ENCODE data around the gene DYNC1I1.
"Not testable (repeated sequence)": the region's sequence is repeated elsewhere in the genome, so short reads cannot be mapped to it uniquely, and the experiment has no call there.

Gene DYNC1I1

GRCh38 chr7:95927756-95928155 is 155.4 kb downstream of the DYNC1I1 start:
- H3K4me1 Mint-ChIP-seq (ENCODE audit: low read depth), result no peaks in the 10 kb centered on the region
- no peak overlapping the region for H3K27ac Mint-ChIP-seq
- H3K4me3 Mint-ChIP-seq, result no peak overlapping the region
- H3K27me3 Mint-ChIP-seq, result peaks cover 15% of the 10 kb centered on the region
- no peaks in the 10 kb centered on the region for H3K36me3 Mint-ChIP-seq (ENCODE audit: low read depth)
- H3K9me3 Mint-ChIP-seq, result no peaks in the 10 kb centered on the region

- Mint-ChIP-seq H3K36me3 (ENCODE audit: low read depth) (no peaks in the 10 kb centered on the region), H3K4me3 (no peak overlapping the region), H3K9me3 (no peaks in the 10 kb centered on the region), H3K4me1 (ENCODE audit: low read depth) (no peaks in the 10 kb centered on the region), H3K27me3 (peaks cover 15% of the 10 kb centered on the region), H3K27ac (no peak overlapping the region)
These were observed 157.4 kb downstream of the DYNC1I1 start for GRCh38 chr7:95929710-95930280.

- H3K4me1 Mint-ChIP-seq (ENCODE audit: low read depth), result no peaks in the 10 kb centered on the region
- H3K4me3 Mint-ChIP-seq, result no peak overlapping the region
- H3K27ac Mint-ChIP-seq, result no peak overlapping the region
- H3K27me3 Mint-ChIP-seq, result peaks cover 18% of the 10 kb centered on the region
- no peaks in the 10 kb centered on the region for H3K36me3 Mint-ChIP-seq (ENCODE audit: low read depth)
- no peaks in the 10 kb centered on the region for H3K9me3 Mint-ChIP-seq
These were observed 159.3 kb downstream of the DYNC1I1 start for GRCh38 chr7:95931460-95932232.

DNA sequence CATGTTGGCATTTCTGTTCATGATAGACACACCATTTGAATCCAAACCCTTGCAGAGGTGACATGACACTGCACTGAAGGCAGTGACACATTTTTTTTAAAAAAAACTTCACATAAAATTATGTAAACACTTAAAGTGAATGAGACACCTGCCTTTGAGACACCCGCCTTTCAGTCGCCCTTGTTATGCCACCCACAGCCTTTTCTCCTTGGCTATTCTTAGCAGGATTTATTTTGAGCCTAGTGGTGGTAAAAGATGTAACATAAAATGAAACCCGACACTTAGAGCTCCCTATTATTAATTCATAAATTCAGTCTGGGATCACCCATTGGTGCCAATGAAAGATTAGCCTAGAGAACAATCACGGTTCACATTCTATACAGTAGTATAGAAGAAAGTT is 161.3 kb downstream of the DYNC1I1 start:
- H3K4me3 Mint-ChIP-seq, result no peak overlapping the region
- no peaks in the 10 kb centered on the region for H3K4me1 Mint-ChIP-seq (ENCODE audit: low read depth)
- H3K9me3 Mint-ChIP-seq, result no peaks in the 10 kb centered on the region
- no peak overlapping the region for H3K27ac Mint-ChIP-seq
- no peaks in the 10 kb centered on the region for H3K36me3 Mint-ChIP-seq (ENCODE audit: low read depth)
- peaks cover 17% of the 10 kb centered on the region for H3K27me3 Mint-ChIP-seq

GRCh38 chr7:95944867-95945266 is 172.5 kb downstream of the DYNC1I1 start:
- H3K4me3 Mint-ChIP-seq; H3K36me3 Mint-ChIP-seq (ENCODE audit: low read depth); H3K27ac Mint-ChIP-seq; H3K4me1 Mint-ChIP-seq (ENCODE audit: low read depth); H3K27me3 Mint-ChIP-seq; H3K9me3 Mint-ChIP-seq: not testable (repeated sequence)

GRCh38 chr7:95950698-95951097 is 178.3 kb downstream of the DYNC1I1 start:
- H3K36me3 Mint-ChIP-seq (ENCODE audit: low read depth), result no peaks in the 10 kb centered on the region
- no peak overlapping the region for H3K4me3 Mint-ChIP-seq
- no peak overlapping the region for H3K27ac Mint-ChIP-seq
- no peaks in the 10 kb centered on the region for H3K4me1 Mint-ChIP-seq (ENCODE audit: low read depth)
- peaks cover 4% of the 10 kb centered on the region for H3K27me3 Mint-ChIP-seq
- H3K9me3 Mint-ChIP-seq, result no peaks in the 10 kb centered on the region

DNA sequence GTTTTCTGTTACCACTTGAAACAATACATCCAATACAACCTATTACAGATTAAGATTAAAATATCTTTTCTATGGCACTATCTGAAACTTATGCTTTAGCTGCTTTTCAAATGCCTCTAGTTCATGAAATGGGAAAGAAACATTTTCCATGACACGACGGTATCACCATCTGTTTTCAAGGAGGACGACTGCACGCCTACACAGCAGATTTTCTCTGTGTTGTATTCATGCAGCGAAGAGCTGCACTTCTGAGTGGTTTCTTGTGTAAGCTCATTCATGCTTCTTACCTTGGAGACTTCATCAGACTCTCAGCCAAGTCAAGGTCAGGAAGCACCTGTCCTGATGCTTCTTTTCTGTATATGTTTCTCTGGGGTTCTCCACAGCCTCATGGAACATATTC is 179.2 kb downstream of the DYNC1I1 start:
- no peak overlapping the region for H3K27ac Mint-ChIP-seq
- H3K4me1 Mint-ChIP-seq (ENCODE audit: low read depth), result no peaks in the 10 kb centered on the region
- no peaks in the 10 kb centered on the region for H3K9me3 Mint-ChIP-seq
- H3K27me3 Mint-ChIP-seq, result peaks cover 4% of the 10 kb centered on the region
- H3K36me3 Mint-ChIP-seq (ENCODE audit: low read depth), result no peaks in the 10 kb centered on the region
- H3K4me3 Mint-ChIP-seq, result no peak overlapping the region

- no peak overlapping the region for H3K4me3 Mint-ChIP-seq
- H3K27ac Mint-ChIP-seq, result no peak overlapping the region
- no peaks in the 10 kb centered on the region for H3K36me3 Mint-ChIP-seq (ENCODE audit: low read depth)
- H3K9me3 Mint-ChIP-seq, result no peaks in the 10 kb centered on the region
- peaks cover 4% of the 10 kb centered on the region for H3K27me3 Mint-ChIP-seq
- H3K4me1 Mint-ChIP-seq (ENCODE audit: low read depth), result no peaks in the 10 kb centered on the region
These were observed 179.8 kb downstream of the DYNC1I1 start for GRCh38 chr7:95951997-95952795.

DNA sequence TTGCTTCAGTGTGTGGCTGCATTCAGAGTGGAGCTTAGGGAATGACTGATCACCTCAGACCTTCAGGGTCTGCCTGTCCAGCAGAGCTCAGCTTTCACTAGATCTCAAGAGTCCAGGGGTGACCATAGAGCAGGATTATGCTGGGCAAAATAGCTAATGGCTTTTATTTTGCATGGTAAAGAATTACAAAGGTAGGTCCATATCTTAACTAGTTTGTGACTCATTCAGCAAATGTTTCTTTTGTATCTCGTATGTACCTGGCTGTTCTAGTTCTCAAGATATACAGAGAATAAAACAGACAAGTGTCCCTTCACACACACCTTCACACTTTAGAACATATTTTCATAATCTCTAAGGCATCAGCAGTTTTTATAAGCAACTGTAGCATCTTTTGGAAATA is 180.5 kb downstream of the DYNC1I1 start:
- H3K9me3 Mint-ChIP-seq, result no peaks in the 10 kb centered on the region
- H3K4me1 Mint-ChIP-seq (ENCODE audit: low read depth), result no peaks in the 10 kb centered on the region
- no peak overlapping the region for H3K4me3 Mint-ChIP-seq
- H3K27ac Mint-ChIP-seq, result no peak overlapping the region
- peaks cover 4% of the 10 kb centered on the region for H3K27me3 Mint-ChIP-seq
- H3K36me3 Mint-ChIP-seq (ENCODE audit: low read depth), result no peaks in the 10 kb centered on the region

DNA sequence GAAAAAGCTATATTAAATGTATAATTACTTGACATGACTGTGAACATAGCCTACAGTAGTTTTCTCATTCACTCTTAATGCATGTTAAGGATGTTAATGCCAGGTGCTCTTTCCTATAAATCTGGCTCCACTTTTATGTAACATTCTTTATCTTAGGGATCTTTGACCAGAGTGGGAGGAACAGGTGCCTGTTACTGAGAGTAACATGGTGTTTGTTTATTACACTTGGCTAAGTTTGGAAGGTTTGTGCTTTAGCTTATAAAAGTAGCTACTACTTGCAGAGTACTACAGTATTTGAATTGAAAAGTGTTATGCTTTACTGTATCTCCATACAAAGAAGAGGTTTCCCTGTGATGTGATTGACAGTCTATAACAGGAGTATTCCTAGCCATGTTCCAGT is 183.4 kb downstream of the DYNC1I1 start:
- Mint-ChIP-seq H3K9me3 (no peaks in the 10 kb centered on the region), H3K4me1 (ENCODE audit: low read depth) (no peaks in the 10 kb centered on the region), H3K4me3 (no peak overlapping the region), H3K27ac (no peak overlapping the region), H3K27me3 (peaks cover 4% of the 10 kb centered on the region), H3K36me3 (ENCODE audit: low read depth) (no peaks in the 10 kb centered on the region)

DNA sequence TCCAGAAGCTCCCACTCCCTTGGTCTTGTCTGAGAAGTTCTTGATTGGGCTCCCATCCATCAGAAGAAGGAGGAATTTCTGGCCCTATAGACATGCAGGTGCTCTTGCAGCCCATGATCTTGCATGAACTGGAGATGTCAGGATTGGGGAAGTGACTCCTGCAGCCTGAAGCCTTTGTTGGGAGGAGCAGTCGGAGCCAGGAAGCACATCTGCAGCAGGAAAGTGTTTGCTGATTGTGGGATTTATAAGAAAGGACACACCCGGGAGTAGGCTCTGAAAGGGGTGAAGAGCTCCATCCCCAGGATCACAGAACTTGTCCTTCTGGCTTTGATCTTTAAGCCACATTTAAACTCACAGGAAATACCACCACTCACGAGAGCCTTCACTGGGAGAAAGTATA is 185.2 kb downstream of the DYNC1I1 start:
- no peaks in the 10 kb centered on the region for H3K36me3 Mint-ChIP-seq (ENCODE audit: low read depth)
- H3K4me3 Mint-ChIP-seq, result no peak overlapping the region
- H3K27ac Mint-ChIP-seq, result no peak overlapping the region
- no peaks in the 10 kb centered on the region for H3K4me1 Mint-ChIP-seq (ENCODE audit: low read depth)
- H3K27me3 Mint-ChIP-seq, result peaks cover 4% of the 10 kb centered on the region
- no peaks in the 10 kb centered on the region for H3K9me3 Mint-ChIP-seq

DNA sequence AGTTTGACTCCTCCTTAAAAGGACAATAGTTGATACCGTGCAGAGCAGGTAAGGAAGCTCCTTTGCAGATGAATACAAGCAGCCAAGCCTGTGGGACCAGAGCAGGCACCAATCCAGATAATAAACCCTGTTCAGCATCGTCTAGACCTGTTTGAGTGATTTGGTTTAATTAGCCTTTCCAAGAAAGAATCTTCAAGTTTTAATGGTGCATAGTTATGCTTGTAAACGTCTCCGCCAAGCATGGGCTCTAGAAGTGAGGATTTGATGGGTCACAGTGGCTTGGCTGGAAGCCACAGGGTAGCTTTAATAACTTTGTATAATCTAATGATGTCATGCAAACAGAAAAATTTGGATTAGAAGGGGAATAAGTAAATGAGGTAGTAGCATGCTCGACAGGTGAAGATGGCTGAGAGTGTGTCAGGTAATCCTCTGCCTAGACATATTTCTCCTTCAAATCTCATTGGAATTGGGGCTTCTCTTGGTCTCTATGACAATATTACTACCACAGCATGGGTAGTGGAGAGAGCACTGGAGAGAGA is 188.4 kb downstream of the DYNC1I1 start:
- H3K36me3 Mint-ChIP-seq (ENCODE audit: low read depth), result no peaks in the 10 kb centered on the region

GRCh38 chr7:95963446-95963990 is 191.2 kb downstream of the DYNC1I1 start:
- H3K4me3 Mint-ChIP-seq, result no peak overlapping the region
- H3K9me3 Mint-ChIP-seq, result peaks cover 3% of the 10 kb centered on the region
- peaks cover 5% of the 10 kb centered on the region for H3K27me3 Mint-ChIP-seq
- H3K4me1 Mint-ChIP-seq (ENCODE audit: low read depth), result no peaks in the 10 kb centered on the region
- no peaks in the 10 kb centered on the region for H3K36me3 Mint-ChIP-seq (ENCODE audit: low read depth)
- no peak overlapping the region for H3K27ac Mint-ChIP-seq

More for the DNA sequence above, 188.4 kb downstream of the DYNC1I1 start:
- H3K27me3 Mint-ChIP-seq, result peaks cover 5% of the 10 kb centered on the region
- H3K9me3 Mint-ChIP-seq, result no peaks in the 10 kb centered on the region
- no peaks in the 10 kb centered on the region for H3K4me1 Mint-ChIP-seq (ENCODE audit: low read depth)
- H3K27ac Mint-ChIP-seq, result no peak overlapping the region
- H3K4me3 Mint-ChIP-seq, result no peak overlapping the region

GRCh38 chr7:95971716-95972115 is 199.4 kb downstream of the DYNC1I1 start:
- Mint-ChIP-seq H3K4me1 (ENCODE audit: low read depth) (no peaks in the 10 kb centered on the region), H3K9me3 (peaks cover 1% of the 10 kb centered on the region), H3K27me3 (peaks cover 4% of the 10 kb centered on the region), H3K36me3 (ENCODE audit: low read depth) (no peaks in the 10 kb centered on the region), H3K4me3 (no peak overlapping the region), H3K27ac (no peak overlapping the region)

DNA sequence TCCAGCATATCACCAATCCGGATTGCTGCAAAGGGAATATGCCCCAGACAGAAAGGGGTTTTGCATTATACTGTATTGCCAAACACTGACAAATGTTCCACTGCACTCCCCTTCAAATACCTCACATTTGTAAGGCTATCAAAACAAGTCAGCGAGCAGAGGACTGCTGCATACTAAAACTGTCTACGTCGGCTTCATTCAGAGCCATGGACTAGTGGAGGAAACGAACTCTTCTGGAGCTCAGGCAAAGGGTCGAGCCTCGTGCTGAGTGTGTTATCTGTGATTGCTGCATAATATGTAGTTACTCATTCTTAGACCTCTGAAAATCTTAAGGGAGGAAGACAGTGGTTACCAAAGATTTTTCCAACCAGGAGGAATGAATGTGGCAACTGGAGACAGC is 200.2 kb downstream of the DYNC1I1 start:
- H3K4me1 Mint-ChIP-seq (ENCODE audit: low read depth), result no peaks in the 10 kb centered on the region

More for the DNA sequence above, 200.2 kb downstream of the DYNC1I1 start:
- Mint-ChIP-seq H3K27me3 (peaks cover 4% of the 10 kb centered on the region), H3K27ac (no peak overlapping the region), H3K36me3 (ENCODE audit: low read depth) (no peaks in the 10 kb centered on the region), H3K9me3 (no peaks in the 10 kb centered on the region), H3K4me3 (no peak overlapping the region)

Measured in stimulated activated naive CD8-positive, alpha-beta T cell treated with anti-CD3 and anti-CD28 coated beads, Interleukin-15, Interleukin-2, amounts not matched to agents 100 ng/mL and 50 ng/mL, for 24 hours (primary cell).